Stimulated activated CD8-positive, alpha-beta memory T cell treated with anti-CD3 and anti-CD28 coated beads, Interleukin-15, amount 100 ng/mL, for 4 hours (primary cell): ENCODE data around the gene NADK.
"Not testable (repeated sequence)": the region's sequence is repeated elsewhere in the genome, so short reads cannot be mapped to it uniquely, and the experiment has no call there.

Experiments used
- DNase-seq, 2 donors: peaks; one replicate each; pipeline ENCODE4 v3.0.0-alpha.2; 2020; ENCODE audit warnings: low read depth in 2 of 2

NADK gene

GRCh38 chr1:1748686-1749321 lies 29.5 kb downstream of the NADK start:
- no peak for DNase-seq

GRCh38 chr1:1746566-1746909 lies 31.7 kb downstream of the NADK start:
- not testable (repeated sequence) for DNase-seq

- peak; percentile 60 to 78 for DNase-seq
These were observed 32.4 kb downstream of the NADK start for GRCh38 chr1:1745651-1746565.

- DNase-seq, result not testable (repeated sequence)
These were observed 35.7 kb downstream of the NADK start for GRCh38 chr1:1742529-1742928.

- not testable (repeated sequence) for DNase-seq
These were observed 37.3 kb downstream of the NADK start for GRCh38 chr1:1741013-1741412.

- not testable (repeated sequence) for DNase-seq
These were observed 39.4 kb downstream of the NADK start for GRCh38 chr1:1738799-1739337.

- not testable (repeated sequence) for DNase-seq
These were observed 40.3 kb downstream of the NADK start for GRCh38 chr1:1737675-1738590.

GRCh38 chr1:1732381-1732780 lies 45.9 kb downstream of the NADK start:
- DNase-seq, result no peak

GRCh38 chr1:1730870-1731269 lies 47.4 kb downstream of the NADK start:
- no peak for DNase-seq

- not testable (repeated sequence) for DNase-seq
These were observed 48.0 kb downstream of the NADK start for GRCh38 chr1:1730230-1730629.

- not testable (repeated sequence) for DNase-seq
These were observed 49.0 kb downstream of the NADK start for GRCh38 chr1:1729116-1729816.

GRCh38 chr1:1728308-1729005 lies 49.8 kb downstream of the NADK start:
- DNase-seq, result not testable (repeated sequence)

- not testable (repeated sequence) for DNase-seq
These were observed 51.1 kb downstream of the NADK start for GRCh38 chr1:1727131-1727651.

GRCh38 chr1:1726088-1726487 lies 52.2 kb downstream of the NADK start:
- DNase-seq, result not testable (repeated sequence)

- DNase-seq, result peak; percentile 96 to 99
These were observed 54.0 kb downstream of the NADK start, which contains the start of gene CDK11A for GRCh38 chr1:1724035-1724864. Gene CDK11A (minus strand): TSS chr1:1724357. CDS start chr1:1722818, 1,539 bp downstream.

- DNase-seq, result no peak
These were observed 57.1 kb downstream of the NADK start for GRCh38 chr1:1721201-1721600.

GRCh38 chr1:1715109-1715883 lies 63.0 kb downstream of the NADK start:
- DNase-seq, result not testable (repeated sequence)

- DNase-seq, result not testable (repeated sequence)
These were observed 70.4 kb downstream of the NADK start for GRCh38 chr1:1707897-1708296.
